Chondrocyte (in vitro differentiated cells): Measurements from ENCODE around the gene COL4A2. TPM values are rescaled to one million over a fixed set of nuclear protein-coding genes. Genes with fewer than 3 reads are reported as not detected.

Experiments
- DNase-seq: peaks from one replicate; pipeline ENCODE4 v3.0.0; 2021; ENCODE audit warnings: mixed read lengths, low spot score
- H3K27ac Mint-ChIP-seq: one replicate; pipeline ENCODE4 v1.8.0; 2021; ENCODE audit warnings: mild to moderate bottlenecking, moderate library complexity, mixed read lengths; ENCODE audit not compliant: unreplicated experiment
- H3K27me3 Mint-ChIP-seq: 2 replicates; pipeline ENCODE4 v1.8.0; 2021; ENCODE audit warnings: low read depth, mixed read lengths
- H3K36me3 Mint-ChIP-seq: 2 replicates; pipeline ENCODE4 v1.8.0; 2021; ENCODE audit warnings: low read depth, mixed read lengths
- H3K4me1 Mint-ChIP-seq: 2 replicates; pipeline ENCODE4 v1.8.0; 2021; ENCODE audit warnings: low read depth, mild to moderate bottlenecking, mixed read lengths
- H3K4me3 Mint-ChIP-seq: one replicate; pipeline ENCODE4 v1.8.0; 2021; ENCODE audit warnings: mild to moderate bottlenecking, moderate library complexity, mixed read lengths; ENCODE audit not compliant: unreplicated experiment
- H3K9me3 Mint-ChIP-seq: 2 replicates; pipeline ENCODE4 v1.8.0; 2021; ENCODE audit warnings: low read depth, mixed read lengths
- total RNA-seq: library from RNA; stranded (reverse); gene quantifications from 3 replicates; pipeline ENCODE4 v1.2.1, GENCODE V29; 2021
- TF ChIP-seq, protein P1 (sequence below): fragments of 200-600 bp; sonication (generic); IDR thresholded peaks from 2 replicates; pipeline ENCODE4 v1.5.0; 2021; ENCODE audit warnings: antibody characterized with exemption, mild to moderate bottlenecking, moderate library complexity

The COL4A2 gene
- total RNA-seq, 1 donor from 2014 or later: 2,366 TPM

DNA sequence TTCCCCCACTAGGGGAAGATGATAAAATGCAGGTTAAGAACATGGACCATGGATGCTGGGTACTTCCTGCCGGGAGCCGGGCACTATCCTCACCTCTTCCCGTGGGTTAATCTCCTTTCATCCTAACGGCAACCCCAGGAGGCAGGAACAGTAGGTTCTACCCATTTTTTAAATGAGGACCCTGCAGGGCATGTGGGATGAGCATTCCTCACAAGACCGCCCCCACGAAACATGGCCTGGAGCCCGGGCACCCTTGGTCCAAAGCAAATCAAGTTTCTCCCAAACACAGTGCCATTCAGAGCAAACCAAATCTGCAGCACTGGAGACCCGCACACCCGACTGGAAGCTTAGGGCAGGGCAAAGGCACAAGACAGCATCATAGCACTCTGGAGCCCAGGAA lies 35.4 kb downstream of the COL4A2 start:
- TF ChIP-seq, protein P1, sequence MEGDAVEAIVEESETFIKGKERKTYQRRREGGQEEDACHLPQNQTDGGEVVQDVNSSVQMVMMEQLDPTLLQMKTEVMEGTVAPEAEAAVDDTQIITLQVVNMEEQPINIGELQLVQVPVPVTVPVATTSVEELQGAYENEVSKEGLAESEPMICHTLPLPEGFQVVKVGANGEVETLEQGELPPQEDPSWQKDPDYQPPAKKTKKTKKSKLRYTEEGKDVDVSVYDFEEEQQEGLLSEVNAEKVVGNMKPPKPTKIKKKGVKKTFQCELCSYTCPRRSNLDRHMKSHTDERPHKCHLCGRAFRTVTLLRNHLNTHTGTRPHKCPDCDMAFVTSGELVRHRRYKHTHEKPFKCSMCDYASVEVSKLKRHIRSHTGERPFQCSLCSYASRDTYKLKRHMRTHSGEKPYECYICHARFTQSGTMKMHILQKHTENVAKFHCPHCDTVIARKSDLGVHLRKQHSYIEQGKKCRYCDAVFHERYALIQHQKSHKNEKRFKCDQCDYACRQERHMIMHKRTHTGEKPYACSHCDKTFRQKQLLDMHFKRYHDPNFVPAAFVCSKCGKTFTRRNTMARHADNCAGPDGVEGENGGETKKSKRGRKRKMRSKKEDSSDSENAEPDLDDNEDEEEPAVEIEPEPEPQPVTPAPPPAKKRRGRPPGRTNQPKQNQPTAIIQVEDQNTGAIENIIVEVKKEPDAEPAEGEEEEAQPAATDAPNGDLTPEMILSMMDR: no peak
- H3K4me1 Mint-ChIP-seq: peaks cover 98% of the 10 kb centered on the region
- peak overlapping the region; percentile 84 for H3K27ac Mint-ChIP-seq
- peaks cover 10% of the 10 kb centered on the region for H3K36me3 Mint-ChIP-seq
- H3K27me3 Mint-ChIP-seq: no peaks in the 10 kb centered on the region
- no peaks in the 10 kb centered on the region for H3K9me3 Mint-ChIP-seq
- H3K4me3 Mint-ChIP-seq: no peak overlapping the region
- DNase-seq: no peak

DNA sequence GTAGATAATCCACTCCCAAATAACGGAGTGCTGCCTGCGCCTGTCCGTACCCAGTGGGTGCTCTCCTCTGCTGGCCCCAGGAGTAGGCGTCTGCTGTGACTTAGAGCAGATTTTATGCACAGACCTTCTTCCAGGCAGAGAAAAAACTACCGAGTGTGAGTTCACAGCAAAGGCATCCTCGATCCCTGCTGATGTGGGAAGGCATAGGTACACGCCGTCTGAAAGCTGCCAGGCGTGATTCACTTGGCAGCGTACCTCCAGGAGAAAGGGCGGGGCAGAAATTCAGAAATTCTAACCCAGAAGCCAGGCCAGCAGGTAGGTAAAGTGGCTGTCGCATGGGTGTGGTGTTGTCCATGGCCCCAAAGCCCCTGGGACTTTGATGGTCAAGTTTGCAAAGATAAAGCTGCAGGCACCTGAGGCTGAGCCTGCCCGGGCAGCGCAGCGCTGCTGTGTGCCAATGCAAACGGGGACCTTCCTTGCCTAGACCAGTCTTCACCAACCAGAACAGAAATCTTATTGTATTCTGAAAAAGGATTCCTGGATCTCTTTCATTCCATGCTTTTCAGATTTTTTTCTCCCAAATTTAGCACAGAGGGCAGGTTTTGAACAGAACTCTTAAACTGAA lies 36.3 kb downstream of the COL4A2 start:
- no peak overlapping the region for H3K4me3 Mint-ChIP-seq
- DNase-seq: no peak
- peaks cover 98% of the 10 kb centered on the region for H3K4me1 Mint-ChIP-seq
- H3K27me3 Mint-ChIP-seq: no peaks in the 10 kb centered on the region
- peaks cover 10% of the 10 kb centered on the region for H3K36me3 Mint-ChIP-seq
- TF ChIP-seq, protein P1: no peak
- peak overlapping the region; percentile 84 for H3K27ac Mint-ChIP-seq
- H3K9me3 Mint-ChIP-seq: no peaks in the 10 kb centered on the region

DNA sequence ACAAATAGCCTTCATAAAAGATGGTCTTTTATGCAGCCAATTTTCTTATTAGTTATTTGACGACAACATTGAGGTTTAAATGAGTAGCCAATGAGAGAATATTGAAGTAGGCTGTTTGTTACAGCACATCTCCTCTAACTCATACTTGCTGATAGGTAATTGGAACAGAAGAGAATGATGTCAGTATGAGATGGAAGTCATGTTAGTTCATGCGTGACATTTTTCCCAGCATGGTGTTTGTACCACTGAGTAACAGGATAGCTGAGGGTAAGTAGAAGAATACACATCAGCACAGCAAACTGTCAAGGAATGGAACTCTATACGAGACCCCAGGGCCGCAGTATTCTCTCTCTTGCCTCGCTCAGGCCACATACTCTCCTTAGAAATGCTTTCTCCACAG lies 37.2 kb downstream of the COL4A2 start:
- Mint-ChIP-seq H3K4me1 (peaks cover 98% of the 10 kb centered on the region), H3K9me3 (no peaks in the 10 kb centered on the region), H3K4me3 (no peak overlapping the region), H3K36me3 (peaks cover 9% of the 10 kb centered on the region), H3K27ac (peak overlapping the region; percentile 88), H3K27me3 (no peaks in the 10 kb centered on the region)
- no peak for DNase-seq
- TF ChIP-seq, protein P1: no peak

DNA sequence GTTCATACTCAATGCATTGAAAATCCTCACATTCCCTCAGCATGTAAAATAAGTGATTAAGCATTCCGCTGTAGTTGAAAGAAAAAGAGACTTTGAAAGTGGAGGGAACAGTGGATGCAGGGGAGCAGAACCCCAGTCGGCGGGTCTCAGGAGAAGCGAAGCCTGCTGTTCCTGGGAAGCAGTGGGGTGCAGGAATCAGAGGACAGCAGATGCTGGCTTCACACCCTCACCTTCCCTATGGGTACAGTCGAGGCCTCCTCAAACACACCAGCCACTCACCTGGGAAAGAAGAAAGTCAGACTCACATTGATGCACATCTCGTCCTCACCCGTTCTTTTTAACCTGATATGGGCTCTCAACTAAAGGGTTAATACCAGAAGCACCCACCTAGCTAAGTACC lies 38.2 kb downstream of the COL4A2 start:
- H3K36me3 Mint-ChIP-seq: peaks cover 12% of the 10 kb centered on the region
- DNase-seq: no peak
- peak overlapping the region; percentile 88 for H3K27ac Mint-ChIP-seq
- H3K27me3 Mint-ChIP-seq: no peaks in the 10 kb centered on the region
- TF ChIP-seq, protein P1: no peak
- no peak overlapping the region for H3K4me3 Mint-ChIP-seq
- H3K4me1 Mint-ChIP-seq: peaks cover 98% of the 10 kb centered on the region
- H3K9me3 Mint-ChIP-seq: no peaks in the 10 kb centered on the region

- DNase-seq: no peak
- no peak overlapping the region for H3K4me3 Mint-ChIP-seq
- peaks cover 12% of the 10 kb centered on the region for H3K36me3 Mint-ChIP-seq
- TF ChIP-seq, protein P1: no peak
- H3K4me1 Mint-ChIP-seq: peaks cover 98% of the 10 kb centered on the region
- peak overlapping the region; percentile 88 for H3K27ac Mint-ChIP-seq
- H3K27me3 Mint-ChIP-seq: no peaks in the 10 kb centered on the region
- H3K9me3 Mint-ChIP-seq: no peaks in the 10 kb centered on the region
Observed at GRCh38 chr13:110345701-110346100, 38.6 kb downstream of the COL4A2 start.
